Esophagus mucosa (tissue), 1 donor: Measurements from ENCODE around the gene RHCE. TPM values are rescaled to one million over a fixed set of nuclear protein-coding genes. Genes with fewer than 3 reads are reported as not detected.
"Not testable (repeated sequence)": the region's sequence is repeated elsewhere in the genome, so short reads cannot be mapped to it uniquely, and the experiment has no call there.

Source experiments
- ATAC-seq: fragments of 200-7000 bp; cut with Tn5 transposase; one replicate; pipeline ENCODE4 v1.9.1; 2020
- total RNA-seq: library from RNA; stranded (reverse); gene quantifications from one replicate; pipeline ENCODE4 v1.2.4, GENCODE V29; 2023
- donor health status: DM: yes; HTN: yes; CAD: no.

Gene RHCE
- total RNA-seq, 1 donor from 2014 or later: 0.76 TPM

- ATAC-seq: not testable (repeated sequence)
Measured at GRCh38 chr1:25397549-25397948, 23.1 kb downstream of the RHCE start.

- ATAC-seq: no peak
Measured at GRCh38 chr1:25392841-25393240, 27.8 kb downstream of the RHCE start.

- ATAC-seq: not testable (repeated sequence)
Measured at GRCh38 chr1:25389721-25390120, 30.9 kb downstream of the RHCE start.

- ATAC-seq: not testable (repeated sequence)
Measured at GRCh38 chr1:25388691-25389090, 31.9 kb downstream of the RHCE start.

- not testable (repeated sequence) for ATAC-seq
Measured at GRCh38 chr1:25387096-25387495, 33.5 kb downstream of the RHCE start.

- ATAC-seq: peak; percentile 62
Measured at GRCh38 chr1:25383875-25384274, 36.8 kb downstream of the RHCE start.

- not testable (repeated sequence) for ATAC-seq
Measured at GRCh38 chr1:25383090-25383489, 37.5 kb downstream of the RHCE start.

- ATAC-seq: not testable (repeated sequence)
Measured at GRCh38 chr1:25382543-25382942, 38.1 kb downstream of the RHCE start.

- not testable (repeated sequence) for ATAC-seq
Measured at GRCh38 chr1:25378367-25378766, 42.3 kb downstream of the RHCE start.

- ATAC-seq: not testable (repeated sequence)
Measured at GRCh38 chr1:25371757-25372156, 48.9 kb downstream of the RHCE start.

GRCh38 chr1:25369691-25370271 lies 50.8 kb downstream of the RHCE start:
- ATAC-seq: not testable (repeated sequence)

GRCh38 chr1:25369241-25369640 lies 51.4 kb downstream of the RHCE start:
- peak; percentile 39 for ATAC-seq

GRCh38 chr1:25362634-25363559 lies 57.7 kb downstream of the RHCE start:
- not testable (repeated sequence) for ATAC-seq

- no peak for ATAC-seq
Measured at GRCh38 chr1:25361901-25362300, 58.7 kb downstream of the RHCE start.

- peak; percentile 36 for ATAC-seq
Measured at GRCh38 chr1:25360596-25361581, 59.7 kb downstream of the RHCE start.

GRCh38 chr1:25356848-25357247 lies 63.8 kb downstream of the RHCE start:
- peak; percentile 47 for ATAC-seq

GRCh38 chr1:25356441-25356840 lies 64.2 kb downstream of the RHCE start:
- ATAC-seq: no peak

GRCh38 chr1:25355841-25356395 lies 64.7 kb downstream of the RHCE start:
- no peak for ATAC-seq

GRCh38 chr1:25349606-25350005 lies 71.0 kb downstream of the RHCE start:
- no peak for ATAC-seq

- ATAC-seq: no peak
Measured at GRCh38 chr1:25347556-25347955, 73.1 kb downstream of the RHCE start.

- ATAC-seq: no peak
Measured at GRCh38 chr1:25343872-25344271, 76.8 kb downstream of the RHCE start.

- ATAC-seq: no peak
Measured at GRCh38 chr1:25342846-25343245, 77.8 kb downstream of the RHCE start.
